HT-29 (cell line): ENCODE results near the gene UBE2G2. TPM values are rescaled to one million over a fixed set of nuclear protein-coding genes. Genes with fewer than 3 reads are reported as not detected.
"Not testable (repeated sequence)": the region's sequence is repeated elsewhere in the genome, so short reads cannot be mapped to it uniquely, and the experiment has no call there.

Experiments
- DNase-seq: peaks from one replicate; pipeline ENCODE4 v3.0.0-alpha.2; 2015; ENCODE audit warnings: low spot score
- total RNA-seq: library from RNA; depleted of rRNA; stranded (reverse); fragments of >200 nt; shearing (Covaris generic); gene quantifications from 2 replicates; pipeline ENCODE4 v1.2.3, GENCODE V29; 2014

The UBE2G2 gene
- total RNA-seq, 1 experiment from 2014 or later: 63.7 TPM

- peak; percentile 45 for DNase-seq
Measured at GRCh38 chr21:44836666-44837471, 35.2 kb upstream of the UBE2G2 start.

- no peak for DNase-seq
Measured at GRCh38 chr21:44836349-44836665, 34.7 kb upstream of the UBE2G2 start.

GRCh38 chr21:44835647-44835973 is 34.0 kb upstream of the UBE2G2 start:
- no peak for DNase-seq

DNA sequence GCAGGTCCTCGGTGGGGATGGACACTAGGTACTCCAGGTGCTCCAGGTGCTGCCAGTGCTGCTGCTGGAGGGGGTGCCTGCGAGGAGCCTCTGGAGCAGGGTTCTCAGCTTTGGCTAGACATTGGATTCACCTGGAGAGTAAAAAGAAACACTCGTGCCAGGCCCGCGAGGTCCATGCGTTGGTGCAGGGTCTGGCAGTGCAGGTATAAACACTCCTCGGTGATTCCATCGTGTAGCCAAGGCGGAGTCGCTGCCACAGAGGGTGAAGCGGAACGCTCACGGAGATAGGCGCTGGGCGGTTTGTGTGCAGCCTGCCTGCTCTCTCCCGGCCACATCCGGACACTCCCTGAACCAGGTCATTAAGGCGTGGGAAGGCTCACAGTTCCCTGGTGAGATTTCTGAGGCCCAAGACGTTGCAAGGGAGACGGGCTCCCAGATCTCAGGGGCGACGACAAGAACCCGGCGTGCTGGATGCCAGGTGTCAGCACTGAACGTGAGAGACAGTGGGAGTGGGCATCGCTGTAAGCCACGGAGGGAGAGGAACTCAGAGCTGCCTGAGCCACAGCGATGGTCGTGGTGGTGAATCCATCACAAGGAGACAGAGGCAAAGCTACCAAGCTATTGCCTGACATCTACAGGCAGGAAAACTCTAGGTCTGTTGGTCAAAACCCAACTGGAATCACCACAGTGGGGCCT is 33.5 kb upstream of the UBE2G2 start:
- no peak for DNase-seq

DNA sequence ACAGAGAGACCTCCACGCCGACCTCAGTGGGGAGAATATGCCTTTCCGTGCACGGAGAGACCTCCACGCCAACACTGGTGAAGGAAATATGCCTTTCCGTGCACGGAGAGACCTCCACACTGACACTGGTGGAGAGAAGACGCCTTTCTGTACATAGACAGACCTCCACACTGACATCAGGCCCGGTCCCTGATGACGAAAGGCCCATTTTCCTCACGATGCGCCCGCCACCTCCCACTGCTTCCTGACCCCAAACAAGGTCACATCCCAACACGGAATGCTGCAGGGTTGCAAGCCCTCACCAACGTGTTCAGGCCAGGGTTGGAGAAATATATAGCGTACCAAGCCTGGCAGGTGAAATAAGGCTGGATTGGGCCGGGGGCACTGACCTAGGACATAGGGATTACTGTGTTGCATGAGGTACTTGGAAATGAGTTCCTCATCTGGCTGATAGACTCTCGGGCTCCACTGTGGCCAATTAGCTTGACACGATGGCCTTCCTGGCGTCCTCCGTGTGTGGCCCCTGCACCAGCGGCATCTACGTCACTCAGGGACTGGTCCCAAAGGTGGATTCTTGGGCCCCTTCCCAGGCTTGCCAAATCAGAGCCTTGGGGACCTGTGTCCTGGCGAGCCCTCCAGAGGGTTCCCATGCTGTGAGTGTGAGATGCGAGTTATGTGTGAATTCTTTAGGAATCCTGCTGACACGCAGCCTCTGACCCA is 32.8 kb upstream of the UBE2G2 start:
- no peak for DNase-seq

DNA sequence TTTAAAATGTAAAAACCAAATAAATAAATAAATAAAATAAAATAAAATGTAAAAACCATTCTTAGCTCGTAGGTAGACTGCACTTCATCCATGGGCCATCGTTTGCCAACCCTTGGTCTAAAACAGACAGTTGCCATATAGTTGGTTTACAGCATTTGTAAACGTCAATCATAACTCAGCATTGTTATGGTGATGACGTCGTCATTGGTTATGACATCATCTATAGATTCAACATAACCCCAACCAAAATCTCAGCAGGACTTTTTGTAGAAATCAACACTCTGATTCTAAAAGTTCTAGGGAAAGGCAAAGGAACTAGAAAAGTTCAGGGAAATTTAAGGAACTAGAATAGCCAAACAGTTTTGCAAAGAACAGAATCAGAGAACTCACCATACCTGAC is 32.0 kb upstream of the UBE2G2 start:
- DNase-seq: no peak

- not testable (repeated sequence) for DNase-seq
Measured at GRCh38 chr21:44832516-44833255, 31.1 kb upstream of the UBE2G2 start.

DNA sequence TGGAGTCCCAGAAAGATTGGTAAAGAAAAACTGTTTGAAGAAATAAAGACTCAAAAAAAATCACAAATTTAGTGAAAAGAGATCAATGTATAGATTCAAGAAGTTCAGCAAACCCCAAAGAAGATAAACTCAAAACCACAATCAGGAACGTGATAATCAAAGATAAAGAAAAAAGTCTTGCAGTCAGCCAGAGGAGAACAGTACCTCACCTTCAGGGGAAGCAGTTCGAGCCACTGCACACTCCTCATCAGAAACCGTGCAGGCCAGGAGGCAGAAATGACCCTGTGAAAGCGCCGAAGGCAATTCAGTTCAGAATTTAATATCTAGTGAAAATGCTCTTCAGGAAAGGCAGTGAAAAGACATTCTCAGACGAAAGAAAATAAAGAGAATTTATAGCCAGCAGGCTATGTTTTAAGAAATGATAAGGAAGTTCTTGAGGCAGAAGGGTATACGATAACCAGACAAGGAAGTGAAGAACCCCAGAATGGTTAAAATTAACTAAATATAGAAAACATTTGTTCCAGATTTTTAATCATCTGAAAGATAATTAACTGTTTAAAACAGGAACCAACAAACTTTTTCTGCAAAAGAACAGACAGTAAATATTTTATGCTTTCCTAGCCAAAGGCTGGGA is 29.7 kb upstream of the UBE2G2 start:
- no peak for DNase-seq

GRCh38 chr21:44829507-44830092 is 28.0 kb upstream of the UBE2G2 start:
- DNase-seq: no peak

- no peak for DNase-seq
Measured at GRCh38 chr21:44828362-44829056, 26.9 kb upstream of the UBE2G2 start.

DNA sequence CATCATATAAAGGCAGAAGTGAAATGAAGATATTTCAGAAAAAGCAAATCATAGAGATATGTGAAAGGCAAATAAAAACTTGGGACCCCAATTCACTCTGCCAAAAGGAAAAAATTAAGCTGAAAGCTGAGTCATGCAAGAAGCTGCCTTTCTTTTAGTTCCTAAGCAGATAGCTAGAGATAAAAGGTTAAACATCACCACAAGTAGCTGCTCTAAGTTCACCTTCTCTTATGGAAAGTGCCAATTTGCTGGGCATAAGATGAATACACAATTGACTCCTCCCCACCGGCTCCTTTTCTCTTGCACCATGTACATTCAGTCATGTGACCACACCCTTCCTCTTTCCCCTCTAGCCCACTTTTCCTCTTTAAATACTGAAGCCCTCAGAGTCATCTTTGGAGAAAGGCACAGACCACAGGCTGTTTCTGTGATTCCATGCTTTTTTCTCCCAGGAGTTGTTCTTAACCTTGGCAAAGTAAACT is 21.6 kb upstream of the UBE2G2 start:
- DNase-seq: no peak

GRCh38 chr21:44822484-44823178 is 21.0 kb upstream of the UBE2G2 start:
- DNase-seq: no peak

DNA sequence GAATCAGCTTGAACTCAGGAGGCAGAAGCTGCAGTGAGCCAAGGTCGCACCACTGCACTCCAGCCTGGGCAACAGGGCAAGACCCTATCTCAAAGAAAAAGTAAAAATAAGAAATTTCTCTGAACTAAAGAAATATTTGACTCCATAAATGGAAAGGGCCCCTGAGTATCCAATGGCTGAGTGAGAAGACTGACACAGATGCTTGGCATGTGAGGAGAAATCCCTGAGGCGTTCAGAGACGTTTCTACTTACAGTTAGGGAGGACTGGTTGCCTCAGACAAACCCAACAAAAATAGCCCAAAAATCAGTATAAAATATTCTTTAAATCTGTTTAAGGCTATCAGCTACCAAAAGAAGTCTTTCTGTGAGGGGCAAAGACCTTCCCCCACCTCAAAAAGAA is 19.2 kb upstream of the UBE2G2 start:
- no peak for DNase-seq

DNA sequence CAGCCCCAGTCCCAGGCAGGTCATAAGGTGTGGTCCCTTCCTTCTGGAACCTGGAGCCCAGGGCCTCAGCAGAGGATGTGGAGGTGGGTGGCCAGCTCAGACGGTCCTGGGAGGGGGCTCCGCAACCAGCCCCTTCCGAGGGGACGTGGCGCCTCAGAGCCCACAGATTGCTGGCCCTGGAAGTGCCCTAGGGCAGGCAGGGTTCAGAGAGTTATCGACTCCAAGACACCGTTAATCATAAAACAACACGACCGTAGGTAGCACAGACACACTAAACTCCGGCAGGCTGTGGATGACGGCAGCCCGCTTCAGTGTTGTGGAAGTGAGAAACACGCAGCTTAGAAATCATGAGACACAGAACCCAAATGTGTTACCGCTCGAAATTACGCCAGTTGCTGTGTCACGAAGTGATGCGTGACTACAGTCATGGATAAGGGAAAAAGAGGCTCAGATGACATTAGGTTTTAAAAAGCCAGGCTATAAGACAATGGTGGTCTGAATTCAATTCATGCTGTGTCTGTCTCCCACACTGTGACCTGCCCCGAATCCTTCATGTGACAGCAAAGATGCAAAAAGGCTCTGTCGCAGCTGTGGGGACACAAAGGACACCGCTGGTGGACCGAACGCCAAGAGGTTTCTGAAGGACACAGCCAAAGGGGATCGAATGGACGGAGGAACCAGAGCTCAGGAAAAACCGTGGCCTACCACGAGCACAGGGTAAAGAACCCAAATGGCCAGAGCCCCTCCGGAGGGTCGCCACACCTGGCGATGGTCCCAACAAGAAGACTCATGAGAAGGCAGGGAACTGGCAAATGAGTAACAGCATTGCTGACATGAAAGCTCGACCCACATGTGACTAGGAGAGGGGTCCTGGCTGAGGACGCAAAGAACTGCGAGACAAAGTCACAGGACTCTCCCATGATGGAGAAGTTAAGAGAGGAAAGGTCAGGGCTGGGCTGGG is 17.9 kb upstream of the UBE2G2 start:
- no peak for DNase-seq

- no peak for DNase-seq
Measured at GRCh38 chr21:44818640-44819011, 17.0 kb upstream of the UBE2G2 start.

- peak; percentile 52 for DNase-seq
Measured at GRCh38 chr21:44817914-44818639, 16.5 kb upstream of the UBE2G2 start, which contains the start of gene SUMO3. Gene SUMO3, minus strand, starts transcription at chr21:44818062. Its CDS starts 94 bp downstream, at chr21:44817968.

GRCh38 chr21:44817506-44817880 is 15.9 kb upstream of the UBE2G2 start:
- DNase-seq: peak; percentile 79
